ENCODE measurements around the gene CUEDC1.

The CUEDC1 gene

GRCh38 chr17:57915544-57915943, 39.7 kb downstream of the CUEDC1 start:
- DNase-seq, result peak; percentile 38
- peaks cover 86% of the 10 kb centered on the region for H3K4me1 Mint-ChIP-seq
- no peak for TF ChIP-seq CTCF (IDR thresholded peaks at IDR 0.05)
- no peaks in the 10 kb centered on the region for H3K36me3 Mint-ChIP-seq (ENCODE audit: low read depth)
- peaks cover 10% of the 10 kb centered on the region for H3K27me3 Mint-ChIP-seq (ENCODE audit: low read depth, poor library complexity)
- H3K9me3 Mint-ChIP-seq, result no peaks in the 10 kb centered on the region
- peak overlapping the region; percentile 89 for H3K27ac Mint-ChIP-seq
- H3K4me3 Mint-ChIP-seq, result peak overlapping the region; percentile 25

GRCh38 chr17:57914273-57915142, 40.7 kb downstream of the CUEDC1 start:
- Mint-ChIP-seq H3K4me3 (no peak overlapping the region), H3K36me3 (ENCODE audit: low read depth) (no peaks in the 10 kb centered on the region), H3K27ac (peak overlapping the region; percentile 53), H3K4me1 (peaks cover 86% of the 10 kb centered on the region), H3K27me3 (ENCODE audit: low read depth, poor library complexity) (peaks cover 13% of the 10 kb centered on the region), H3K9me3 (no peaks in the 10 kb centered on the region)
- TF ChIP-seq CTCF (IDR thresholded peaks at IDR 0.05), result no peak
- DNase-seq, result no peak

GRCh38 chr17:57913575-57914272, 41.5 kb downstream of the CUEDC1 start:
- H3K4me3 Mint-ChIP-seq, result peak overlapping the region; percentile 18
- H3K27me3 Mint-ChIP-seq (ENCODE audit: low read depth, poor library complexity), result peaks cover 14% of the 10 kb centered on the region
- H3K27ac Mint-ChIP-seq, result no peak overlapping the region
- no peak for TF ChIP-seq CTCF (IDR thresholded peaks at IDR 0.05)
- H3K4me1 Mint-ChIP-seq, result peaks cover 89% of the 10 kb centered on the region
- no peaks in the 10 kb centered on the region for H3K36me3 Mint-ChIP-seq (ENCODE audit: low read depth)
- DNase-seq, result no peak
- H3K9me3 Mint-ChIP-seq, result no peaks in the 10 kb centered on the region

- TF ChIP-seq CTCF (IDR thresholded peaks at IDR 0.05), result no peak
- no peak overlapping the region for H3K4me3 Mint-ChIP-seq
Measured at GRCh38 chr17:57911834-57912673, 43.2 kb downstream of the CUEDC1 start.

GRCh38 chr17:57910462-57911420, 44.5 kb downstream of the CUEDC1 start:
- peaks cover 11% of the 10 kb centered on the region for H3K27me3 Mint-ChIP-seq (ENCODE audit: low read depth, poor library complexity)
- H3K27ac Mint-ChIP-seq, result no peak overlapping the region
- peaks cover 75% of the 10 kb centered on the region for H3K4me1 Mint-ChIP-seq
- no peak for TF ChIP-seq CTCF (IDR thresholded peaks at IDR 0.05)
- H3K9me3 Mint-ChIP-seq, result no peaks in the 10 kb centered on the region
- DNase-seq, result no peak
- H3K36me3 Mint-ChIP-seq (ENCODE audit: low read depth), result no peaks in the 10 kb centered on the region
- H3K4me3 Mint-ChIP-seq, result no peak overlapping the region

More at GRCh38 chr17:57911834-57912673, 43.2 kb downstream of the CUEDC1 start:
- peaks cover 11% of the 10 kb centered on the region for H3K27me3 Mint-ChIP-seq (ENCODE audit: low read depth, poor library complexity)
- no peak overlapping the region for H3K27ac Mint-ChIP-seq
- H3K4me1 Mint-ChIP-seq, result peaks cover 77% of the 10 kb centered on the region
- no peaks in the 10 kb centered on the region for H3K9me3 Mint-ChIP-seq
- peak; percentile 59 for DNase-seq
- no peaks in the 10 kb centered on the region for H3K36me3 Mint-ChIP-seq (ENCODE audit: low read depth)
